ENCODE data around the gene ALOX5AP.

Gene ALOX5AP

DNA sequence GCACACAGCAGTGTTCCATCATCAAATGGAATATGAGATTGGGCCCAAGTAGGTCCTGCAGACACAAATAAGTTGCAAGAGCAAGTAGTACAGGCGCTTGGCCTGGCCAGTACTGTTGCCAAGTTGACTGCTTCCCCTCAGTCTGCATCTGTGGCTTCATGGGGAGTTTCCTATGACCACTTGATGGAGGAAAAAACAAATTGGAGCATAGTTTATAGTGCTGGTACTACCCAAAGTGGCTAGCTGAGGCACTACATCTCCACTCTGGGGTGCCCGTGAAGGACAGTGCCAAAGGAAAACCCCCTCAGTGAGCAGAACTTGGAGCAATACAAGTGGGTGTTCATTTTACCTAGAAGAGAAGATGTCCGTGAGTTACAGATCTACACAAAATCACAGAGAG is 10.6 kb upstream of the ALOX5AP start:
- no peaks in the 10 kb centered on the region for H3K9me2 ChIP-seq (replicated peaks; ENCODE audit: insufficient read depth, low read length)
- no peak overlapping the region for H3K9ac ChIP-seq (ENCODE audit: low read length)
- no peaks in the 10 kb centered on the region for H3K36me3 ChIP-seq (replicated peaks; ENCODE audit: insufficient read depth, low read length)
- no peaks in the 10 kb centered on the region for H4K20me1 ChIP-seq (ENCODE audit: insufficient read depth, low read length)
- H3K27ac ChIP-seq (ENCODE audit: low read length): no peak overlapping the region
- H3K9me3 ChIP-seq (replicated peaks; ENCODE audit: insufficient read depth, low read length): no peaks in the 10 kb centered on the region
- no peak overlapping the region for H2AFZ ChIP-seq (ENCODE audit: low read length)
- DNase-seq: no peak
- no peak overlapping the region for H3K4me3 ChIP-seq (ENCODE audit: low read length)
- peaks cover 12% of the 10 kb centered on the region for H3K4me1 ChIP-seq (ENCODE audit: low read length)
- no peaks in the 10 kb centered on the region for H3K27me3 ChIP-seq (replicated peaks; ENCODE audit: insufficient read depth, low read length)
- no peaks in the 10 kb centered on the region for H3F3A ChIP-seq (ENCODE audit: insufficient read depth, low read length)
- H3K79me2 ChIP-seq (ENCODE audit: low read length): no peaks in the 10 kb centered on the region
- TF ChIP-seq, protein P1, sequence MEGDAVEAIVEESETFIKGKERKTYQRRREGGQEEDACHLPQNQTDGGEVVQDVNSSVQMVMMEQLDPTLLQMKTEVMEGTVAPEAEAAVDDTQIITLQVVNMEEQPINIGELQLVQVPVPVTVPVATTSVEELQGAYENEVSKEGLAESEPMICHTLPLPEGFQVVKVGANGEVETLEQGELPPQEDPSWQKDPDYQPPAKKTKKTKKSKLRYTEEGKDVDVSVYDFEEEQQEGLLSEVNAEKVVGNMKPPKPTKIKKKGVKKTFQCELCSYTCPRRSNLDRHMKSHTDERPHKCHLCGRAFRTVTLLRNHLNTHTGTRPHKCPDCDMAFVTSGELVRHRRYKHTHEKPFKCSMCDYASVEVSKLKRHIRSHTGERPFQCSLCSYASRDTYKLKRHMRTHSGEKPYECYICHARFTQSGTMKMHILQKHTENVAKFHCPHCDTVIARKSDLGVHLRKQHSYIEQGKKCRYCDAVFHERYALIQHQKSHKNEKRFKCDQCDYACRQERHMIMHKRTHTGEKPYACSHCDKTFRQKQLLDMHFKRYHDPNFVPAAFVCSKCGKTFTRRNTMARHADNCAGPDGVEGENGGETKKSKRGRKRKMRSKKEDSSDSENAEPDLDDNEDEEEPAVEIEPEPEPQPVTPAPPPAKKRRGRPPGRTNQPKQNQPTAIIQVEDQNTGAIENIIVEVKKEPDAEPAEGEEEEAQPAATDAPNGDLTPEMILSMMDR (IDR thresholded peaks at IDR 0.05; ENCODE audit: low read length): no peak
- TF ChIP-seq EZH2phosphoT487 (IDR thresholded peaks at IDR 0.05; ENCODE audit: low read length) (no peak), EZH2 (optimal IDR thresholded peaks at IDR 0.05; ENCODE audit: low read depth, low read length) (no peak)
- H3K4me2 ChIP-seq (ENCODE audit: low read depth, low read length): no peak overlapping the region

DNA sequence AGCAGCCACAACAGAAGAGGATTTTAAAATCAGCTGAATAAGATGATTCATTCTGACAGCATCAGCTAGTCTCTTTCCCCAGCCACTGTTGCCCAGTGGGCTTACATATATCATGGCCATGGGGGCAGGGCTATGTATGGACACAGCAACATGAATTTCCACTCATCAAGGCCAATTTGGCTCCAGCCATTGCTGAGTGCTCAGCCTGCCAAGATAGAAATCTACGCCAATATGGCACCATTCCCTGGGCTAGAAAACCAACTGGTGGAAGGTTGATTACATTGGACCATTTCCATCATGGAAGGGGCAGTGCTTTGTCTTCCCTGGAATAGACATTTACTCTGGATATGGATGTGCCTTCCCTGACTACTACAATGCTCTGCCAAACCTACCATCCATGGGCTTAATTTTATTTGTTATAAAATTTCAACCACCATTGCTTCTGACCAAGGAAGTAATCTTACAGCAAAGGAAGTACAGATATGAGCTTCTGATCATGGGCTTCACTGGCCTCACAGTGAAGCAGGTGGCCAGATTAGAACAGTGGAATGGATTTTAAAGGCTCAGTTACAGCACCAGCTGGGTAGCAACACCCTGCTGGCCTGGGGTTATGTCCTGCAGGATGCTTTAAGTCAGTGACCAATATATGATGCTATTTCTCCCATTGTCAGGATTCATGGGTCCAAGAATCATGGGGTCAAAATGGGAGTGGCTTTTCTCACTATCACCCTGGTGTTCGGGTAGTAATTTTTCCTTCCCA is 9.8 kb upstream of the ALOX5AP start:
- H3K4me3 ChIP-seq (ENCODE audit: low read length): no peak overlapping the region
- H3K9me3 ChIP-seq (replicated peaks; ENCODE audit: insufficient read depth, low read length): no peaks in the 10 kb centered on the region
- H3K27ac ChIP-seq (ENCODE audit: low read length): no peak overlapping the region
- no peaks in the 10 kb centered on the region for H3K36me3 ChIP-seq (replicated peaks; ENCODE audit: insufficient read depth, low read length)
- no peak for DNase-seq
- no peak overlapping the region for H2AFZ ChIP-seq (ENCODE audit: low read length)
- no peak for TF ChIP-seq EZH2phosphoT487 (IDR thresholded peaks at IDR 0.05; ENCODE audit: low read length)
- H3F3A ChIP-seq (ENCODE audit: insufficient read depth, low read length): no peaks in the 10 kb centered on the region
- no peaks in the 10 kb centered on the region for H3K79me2 ChIP-seq (ENCODE audit: low read length)
- no peaks in the 10 kb centered on the region for H4K20me1 ChIP-seq (ENCODE audit: insufficient read depth, low read length)
- peaks cover 7% of the 10 kb centered on the region for H3K4me1 ChIP-seq (ENCODE audit: low read length)
- no peak overlapping the region for H3K4me2 ChIP-seq (ENCODE audit: low read depth, low read length)
- no peak overlapping the region for H3K9ac ChIP-seq (ENCODE audit: low read length)
- no peaks in the 10 kb centered on the region for H3K27me3 ChIP-seq (replicated peaks; ENCODE audit: insufficient read depth, low read length)
- no peaks in the 10 kb centered on the region for H3K9me2 ChIP-seq (replicated peaks; ENCODE audit: insufficient read depth, low read length)

DNA sequence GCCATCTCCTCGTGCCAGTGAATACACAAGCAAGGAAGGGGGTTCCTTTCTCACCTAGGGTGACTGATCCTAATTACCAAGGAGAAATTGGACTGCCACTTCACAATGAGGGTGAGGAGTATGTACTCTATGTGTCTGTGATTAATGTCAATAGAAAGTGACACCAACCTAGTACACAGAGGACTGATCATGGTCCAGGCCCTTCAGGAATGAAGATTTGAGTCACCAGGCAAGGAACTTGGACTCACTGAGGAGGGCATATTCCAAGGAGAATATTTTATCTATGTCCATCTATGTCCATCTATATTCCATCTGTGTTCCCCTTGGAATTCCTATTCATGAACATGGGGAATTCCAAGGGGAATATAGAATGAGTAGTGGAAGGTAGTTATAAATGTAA is 9.2 kb upstream of the ALOX5AP start:
- Histone ChIP-seq H3K4me2 (ENCODE audit: low read depth, low read length) (no peak overlapping the region), H3F3A (ENCODE audit: insufficient read depth, low read length) (no peaks in the 10 kb centered on the region), H3K9me2 (replicated peaks; ENCODE audit: insufficient read depth, low read length) (no peaks in the 10 kb centered on the region), H4K20me1 (ENCODE audit: insufficient read depth, low read length) (no peaks in the 10 kb centered on the region), H3K4me3 (ENCODE audit: low read length) (no peak overlapping the region), H3K27ac (ENCODE audit: low read length) (no peak overlapping the region), H3K4me1 (ENCODE audit: low read length) (no peaks in the 10 kb centered on the region), H2AFZ (ENCODE audit: low read length) (no peak overlapping the region), H3K9me3 (replicated peaks; ENCODE audit: insufficient read depth, low read length) (no peaks in the 10 kb centered on the region), H3K27me3 (replicated peaks; ENCODE audit: insufficient read depth, low read length) (no peaks in the 10 kb centered on the region), H3K9ac (ENCODE audit: low read length) (no peak overlapping the region), H3K36me3 (replicated peaks; ENCODE audit: insufficient read depth, low read length) (no peaks in the 10 kb centered on the region), H3K79me2 (ENCODE audit: low read length) (no peaks in the 10 kb centered on the region)
- DNase-seq: no peak
- no peak for TF ChIP-seq EZH2phosphoT487 (IDR thresholded peaks at IDR 0.05; ENCODE audit: low read length)
- TF ChIP-seq, protein P1 (IDR thresholded peaks at IDR 0.05; ENCODE audit: low read length): no peak
- TF ChIP-seq EZH2 (optimal IDR thresholded peaks at IDR 0.05; ENCODE audit: low read depth, low read length): no peak

Data from MM.1S (cell line).